ENCODE data around the gene DCLK1.

DNA sequence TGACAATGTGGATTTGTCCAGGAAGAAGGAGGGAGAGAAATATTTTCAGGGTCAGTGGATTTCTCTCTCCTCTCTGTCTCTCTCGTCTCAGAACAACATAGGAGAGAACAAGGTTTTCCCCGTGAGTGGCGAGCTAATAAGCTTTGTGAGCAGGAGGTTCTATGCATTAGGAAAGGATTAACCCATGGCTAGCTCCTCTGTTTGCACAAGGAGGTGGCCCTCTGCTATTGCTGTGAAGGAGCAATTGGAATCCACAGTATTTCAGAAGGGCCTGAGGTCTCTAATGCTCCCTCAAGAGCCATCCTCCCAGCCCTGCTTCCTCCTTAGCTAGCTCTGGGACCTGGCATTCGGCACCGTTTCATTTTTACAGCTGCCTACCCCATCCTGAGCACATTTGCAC is 365.8 kb downstream of the DCLK1 start:
- TF ChIP-seq, protein P1, sequence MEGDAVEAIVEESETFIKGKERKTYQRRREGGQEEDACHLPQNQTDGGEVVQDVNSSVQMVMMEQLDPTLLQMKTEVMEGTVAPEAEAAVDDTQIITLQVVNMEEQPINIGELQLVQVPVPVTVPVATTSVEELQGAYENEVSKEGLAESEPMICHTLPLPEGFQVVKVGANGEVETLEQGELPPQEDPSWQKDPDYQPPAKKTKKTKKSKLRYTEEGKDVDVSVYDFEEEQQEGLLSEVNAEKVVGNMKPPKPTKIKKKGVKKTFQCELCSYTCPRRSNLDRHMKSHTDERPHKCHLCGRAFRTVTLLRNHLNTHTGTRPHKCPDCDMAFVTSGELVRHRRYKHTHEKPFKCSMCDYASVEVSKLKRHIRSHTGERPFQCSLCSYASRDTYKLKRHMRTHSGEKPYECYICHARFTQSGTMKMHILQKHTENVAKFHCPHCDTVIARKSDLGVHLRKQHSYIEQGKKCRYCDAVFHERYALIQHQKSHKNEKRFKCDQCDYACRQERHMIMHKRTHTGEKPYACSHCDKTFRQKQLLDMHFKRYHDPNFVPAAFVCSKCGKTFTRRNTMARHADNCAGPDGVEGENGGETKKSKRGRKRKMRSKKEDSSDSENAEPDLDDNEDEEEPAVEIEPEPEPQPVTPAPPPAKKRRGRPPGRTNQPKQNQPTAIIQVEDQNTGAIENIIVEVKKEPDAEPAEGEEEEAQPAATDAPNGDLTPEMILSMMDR (conservative IDR thresholded peaks at IDR 0.05) = no peak
- no peak for TF ChIP-seq EZH2 (IDR thresholded peaks at IDR 0.05; ENCODE audit: low read depth)
